CD14-positive monocyte (primary cell): ENCODE data around the gene NIFK. TPM values are rescaled to one million over a fixed set of nuclear protein-coding genes. Genes with fewer than 3 reads are reported as not detected.

Experiments
- DNase-seq, 3 donors: peaks; one replicate each; pipeline ENCODE4 v3.0.0-alpha.2; 2011 to 2022
- H2AFZ ChIP-seq: 2 replicates; pipeline ENCODE4 v1.6.0; 2012; ENCODE audit warnings: mild to moderate bottlenecking, low read depth, low read length, inconsistent platforms; ENCODE audit not compliant: insufficient read depth, poor library complexity, severe bottlenecking
- H3K27ac ChIP-seq, 2 donors: 1 replicate in 1 of 2; 2 replicates in 1 of 2; pipeline ENCODE4 v1.5.1; 2012 to 2013; ENCODE audit warnings: low read length in 2 of 2, control low read depth in 1 of 2, inconsistent platforms in 1 of 2, low read depth in 1 of 2, mild to moderate bottlenecking in 1 of 2
- H3K27me3 ChIP-seq, 2 donors: one replicate each; pipeline versions ENCODE4 v1.6.0 to v1.6.1; 2011 to 2013; ENCODE audit warnings: low read length in 2 of 2; ENCODE audit not compliant: control insufficient read depth in 2 of 2, insufficient read depth in 2 of 2
- H3K36me3 ChIP-seq, 2 donors: replicated peaks in 1 of 2; 1 replicate in 1 of 2; 2 replicates in 1 of 2; pipeline versions ENCODE4 v1.5.1 to v1.6.1; 2012 to 2013; ENCODE audit warnings: low read length in 2 of 2, control low read depth in 1 of 2, inconsistent platforms in 1 of 2, mild to moderate bottlenecking in 1 of 2; ENCODE audit not compliant: insufficient read depth in 2 of 2, control insufficient read depth in 1 of 2
- H3K4me1 ChIP-seq, 2 donors: 1 replicate in 1 of 2; 2 replicates in 1 of 2; pipeline versions ENCODE4 v1.5.1 to v1.6.1; 2012 to 2013; ENCODE audit warnings: low read length in 2 of 2, control low read depth in 1 of 2, inconsistent platforms in 1 of 2, mild to moderate bottlenecking in 1 of 2, moderate library complexity in 1 of 2; ENCODE audit not compliant: insufficient read depth in 2 of 2, control insufficient read depth in 1 of 2
- H3K4me2 ChIP-seq: replicated peaks from 2 replicates; pipeline ENCODE3; 2012; ENCODE audit warnings: low read length, moderate library complexity, mild to moderate bottlenecking; ENCODE audit not compliant: poor library complexity, severe bottlenecking; ENCODE audit errors: extremely low read depth
- H3K4me3 ChIP-seq, 3 experiments: fragments of 200-600 bp in 1 of 3; sonication (generic) in 1 of 3; replicated peaks in 1 of 3; 1 replicate in 2 of 3; 2 replicates in 1 of 3; pipeline ENCODE4 v1.5.1; 2011 to 2013; ENCODE audit warnings: low read length in 3 of 3, mild to moderate bottlenecking in 3 of 3, control low read depth in 2 of 3, low read depth in 2 of 3, inconsistent platforms in 1 of 3, moderate library complexity in 1 of 3
- H3K79me2 ChIP-seq: 2 replicates; pipeline ENCODE4 v1.6.0; 2012; ENCODE audit warnings: mild to moderate bottlenecking, control low read depth, inconsistent platforms, low read length, moderate library complexity; ENCODE audit not compliant: insufficient read depth
- H3K9ac ChIP-seq: 2 replicates; pipeline ENCODE4 v1.6.0; 2017; ENCODE audit warnings: low read length, mild to moderate bottlenecking; ENCODE audit not compliant: insufficient read depth, poor library complexity, severe bottlenecking
- H3K9me3 ChIP-seq, 2 donors: replicated peaks in 1 of 2; 1 replicate in 1 of 2; 2 replicates in 1 of 2; pipeline versions ENCODE4 v1.5.1 to v1.6.1; 2012 to 2013; ENCODE audit warnings: low read length in 2 of 2, control low read depth in 1 of 2; ENCODE audit not compliant: control insufficient read depth in 1 of 2, insufficient read depth in 1 of 2
- H4K20me1 ChIP-seq: 2 replicates; pipeline ENCODE4 v1.6.0; 2012; ENCODE audit warnings: mild to moderate bottlenecking, low read length, control low read depth, moderate library complexity; ENCODE audit not compliant: insufficient read depth
- H3K27ac Mint-ChIP-seq, 7 donors: one replicate each; pipeline ENCODE4 v1.8.0; 2020; ENCODE audit warnings: mild to moderate bottlenecking in 7 of 7, mixed read lengths in 7 of 7, moderate library complexity in 6 of 7, inconsistent platforms in 2 of 7
- H3K27me3 Mint-ChIP-seq, 3 donors: one replicate each; pipeline ENCODE4 v1.8.0; 2021 to 2022; ENCODE audit warnings: low read depth in 3 of 3, mild to moderate bottlenecking in 3 of 3, mixed read lengths in 3 of 3, moderate library complexity in 3 of 3, inconsistent platforms in 1 of 3
- H3K36me3 Mint-ChIP-seq, 2 donors: one replicate each; pipeline ENCODE4 v1.8.0; 2020; ENCODE audit warnings: mixed read lengths in 2 of 2, inconsistent platforms in 1 of 2, mild to moderate bottlenecking in 1 of 2
- H3K4me1 Mint-ChIP-seq: one replicate; pipeline ENCODE4 v1.8.0; 2020; ENCODE audit warnings: mild to moderate bottlenecking, mixed read lengths
- H3K4me3 Mint-ChIP-seq, 2 donors: one replicate each; pipeline ENCODE4 v1.8.0; 2020; ENCODE audit warnings: mild to moderate bottlenecking in 2 of 2, mixed read lengths in 2 of 2, moderate library complexity in 1 of 2
- H3K9me3 Mint-ChIP-seq, 7 donors: one replicate each; pipeline ENCODE4 v1.8.0; 2020 to 2022; ENCODE audit warnings: mixed read lengths in 7 of 7, mild to moderate bottlenecking in 6 of 7, moderate library complexity in 6 of 7, inconsistent platforms in 2 of 7
- CTCF ChIP-seq: fragments of 200-600 bp; IDR thresholded peaks from one replicate; pipeline ENCODE4 v1.8.0; 2022; ENCODE audit warnings: antibody characterized with exemption, mild to moderate bottlenecking
- WGBS: methylation state at CpG from one replicate; pipeline ENCODE4 v1.1.5; 2013; ENCODE audit warnings: missing lambda C conversion rate; ENCODE audit not compliant: insufficient coverage; 5-methylcytosine and 5-hydroxymethylcytosine counted together
- intact Hi-C, 2 donors: fragments of 100-400 bp; cut with micrococcal nuclease; formaldehyde crosslinking; loops; one replicate each; pipeline versions ENCODE4 v1.15.0 to v1.15.1; 2023
- polyA plus RNA-seq, 3 donors: library from polyadenylated mRNA; depleted of rRNA in 1 of 3; unstranded in 2 of 3; stranded (reverse) in 1 of 3; fragments of 300-500 nt in 2 of 3; fragments of >200 nt in 1 of 3; fragmentation: Illumina TruSeq in 2 of 3; gene quantifications; 1 replicate in 2 of 3; 2 replicates in 1 of 3; pipeline ENCODE4 v1.2.3, GENCODE V29; 2012 to 2021

NIFK gene
- polyA plus RNA-seq, 3 donors, result 6.6 to 32.6 (median 30.6) TPM

- no peaks in the 10 kb centered on the region for H3K9me3 Mint-ChIP-seq
- H3K36me3 Mint-ChIP-seq, result peaks cover 8 to 22% of the 10 kb centered on the region in 2 donors
- no peaks in the 10 kb centered on the region for H4K20me1 ChIP-seq
- H2AFZ ChIP-seq, result peak overlapping the region; percentile 82
- no peak for DNase-seq
- H3K27me3 ChIP-seq, result no peaks in the 10 kb centered on the region
- H3K27me3 Mint-ChIP-seq, result peaks cover 0 to 2% (median 0%) of the 10 kb centered on the region in 3 donors
- H3K4me1 ChIP-seq, result peaks cover 19 to 26% of the 10 kb centered on the region in 2 donors
- intact Hi-C loops, result loop anchor here (1.0 to 5.0 kb wide), 5 partner anchors 18 to 228 kb away; partner anchors contain the start of genes NIFK (in 2 of the 2) and RNU4ATAC (in 1 of the 2)
- peak overlapping the region; percentile 91 for H3K9ac ChIP-seq
- peak overlapping the region; percentile 98 for H3K4me2 ChIP-seq
- H3K27ac ChIP-seq, result peak overlapping the region in 1 of 2 donors; percentile 95
- WGBS, result 0% methylated on average over 2 of the region's 8 CpGs
- H3K4me3 ChIP-seq, result peak overlapping the region; percentile 57 to 97 (median 87)
- peak overlapping the region; percentile 91 to 95 for H3K4me3 Mint-ChIP-seq
- peaks cover 42% of the 10 kb centered on the region for H3K79me2 ChIP-seq
- peaks cover 9 to 22% of the 10 kb centered on the region in 2 donors for H3K36me3 ChIP-seq
- H3K27ac Mint-ChIP-seq, result peak overlapping the region; percentile 30 to 90 (median 72)
- no peak for TF ChIP-seq CTCF
- H3K9me3 ChIP-seq, result no peaks in the 10 kb centered on the region
- H3K4me1 Mint-ChIP-seq, result peaks cover 18% of the 10 kb centered on the region
Observed at GRCh38 chr2:121754851-121755236, 18.2 kb upstream of the NIFK start.

GRCh38 chr2:121748202-121748601, 11.5 kb upstream of the NIFK start:
- H3K27ac ChIP-seq, result no peak overlapping the region
- H3K36me3 Mint-ChIP-seq, result no peaks in the 10 kb centered on the region
- no peaks in the 10 kb centered on the region for H3K4me1 Mint-ChIP-seq
- H3K9me3 Mint-ChIP-seq, result peaks cover 0 to 2% (median 0%) of the 10 kb centered on the region in 7 donors
- peak in 2 of 3 donors; percentile 11 to 20 for DNase-seq
- H3K4me3 ChIP-seq, result no peak overlapping the region
- no peaks in the 10 kb centered on the region for H3K79me2 ChIP-seq
- no peaks in the 10 kb centered on the region for H3K9me3 ChIP-seq
- H3K27ac Mint-ChIP-seq, result no peak overlapping the region
- 60% methylated on average over 1 of the region's 4 CpGs for WGBS
- no peak overlapping the region for H3K4me2 ChIP-seq
- H3K27me3 ChIP-seq, result no peaks in the 10 kb centered on the region
- peaks cover 0 to 8% (median 3%) of the 10 kb centered on the region in 3 donors for H3K27me3 Mint-ChIP-seq
- no peak for TF ChIP-seq CTCF
- H4K20me1 ChIP-seq, result no peaks in the 10 kb centered on the region
- intact Hi-C loops, result no loop called here
- no peaks in the 10 kb centered on the region for H3K36me3 ChIP-seq
- H3K9ac ChIP-seq, result no peak overlapping the region
- H3K4me1 ChIP-seq, result no peaks in the 10 kb centered on the region
- no peak overlapping the region for H2AFZ ChIP-seq
- no peak overlapping the region for H3K4me3 Mint-ChIP-seq
